H9 (cell line): ENCODE measurements around the gene KCNAB1. TPM values are rescaled to one million over a fixed set of nuclear protein-coding genes. Genes with fewer than 3 reads are reported as not detected.

ENCODE experiments used
- DNase-seq: peaks from one replicate; pipeline ENCODE4 v3.0.0-alpha.2; 2017
- H2AFZ ChIP-seq: one replicate; pipeline ENCODE4 v1.6.1; 2013; ENCODE audit warnings: mild to moderate bottlenecking, low read length, control low read depth, moderate library complexity
- H2AK5ac ChIP-seq: 2 replicates; pipeline ENCODE4 v1.6.1; 2013; ENCODE audit warnings: low read length, control low read depth, mixed read lengths; ENCODE audit not compliant: insufficient read length
- H2BK120ac ChIP-seq: one replicate; pipeline ENCODE4 v1.6.1; 2013; ENCODE audit warnings: low read depth, mild to moderate bottlenecking, low read length, control low read depth, inconsistent platforms; ENCODE audit not compliant: poor library complexity, severe bottlenecking
- H2BK12ac ChIP-seq: 2 replicates; pipeline ENCODE4 v1.6.1; 2013; ENCODE audit warnings: low read length, control low read depth, mixed read lengths, low read depth; ENCODE audit not compliant: insufficient read length
- H2BK15ac ChIP-seq: 2 replicates; pipeline ENCODE4 v1.6.1; 2013; ENCODE audit warnings: low read depth, low read length, control low read depth
- H2BK20ac ChIP-seq: one replicate; pipeline ENCODE4 v1.6.1; 2013; ENCODE audit warnings: low read depth, mild to moderate bottlenecking, low read length, control low read depth, inconsistent platforms; ENCODE audit not compliant: poor library complexity, severe bottlenecking
- H2BK5ac ChIP-seq: 2 replicates; pipeline ENCODE4 v1.6.1; 2013; ENCODE audit warnings: low read length, control low read depth, mixed read lengths; ENCODE audit not compliant: insufficient read length
- H3K14ac ChIP-seq: 2 replicates; pipeline ENCODE4 v1.6.1; 2013; ENCODE audit warnings: low read length, control low read depth; ENCODE audit not compliant: insufficient read depth
- H3K18ac ChIP-seq: 2 replicates; pipeline ENCODE4 v1.6.1; 2013; ENCODE audit warnings: low read depth, mild to moderate bottlenecking, mixed read lengths, low read length, control low read depth; ENCODE audit not compliant: insufficient read length
- H3K23ac ChIP-seq: 2 replicates; pipeline ENCODE4 v1.6.1; 2013; ENCODE audit warnings: low read length, control low read depth, mixed read lengths, low read depth; ENCODE audit not compliant: insufficient read length
- H3K23me2 ChIP-seq: 2 replicates; pipeline ENCODE4 v1.6.1; 2013; ENCODE audit warnings: low read depth, mild to moderate bottlenecking, mixed read lengths, low read length, control low read depth; ENCODE audit not compliant: insufficient read length, poor library complexity, severe bottlenecking
- H3K27ac ChIP-seq: 2 replicates; pipeline ENCODE4 v1.5.1; 2013; ENCODE audit warnings: low read length, control low read depth, mixed read lengths, low read depth; ENCODE audit not compliant: insufficient read length
- H3K27me3 ChIP-seq: 2 replicates; pipeline ENCODE4 v1.6.1; 2013; ENCODE audit warnings: low read length, control low read depth, inconsistent platforms; ENCODE audit not compliant: insufficient read depth
- H3K4ac ChIP-seq: 2 replicates; pipeline ENCODE4 v1.6.1; 2013; ENCODE audit warnings: low read depth, mild to moderate bottlenecking, control low read depth, inconsistent platforms, low read length, moderate library complexity
- H3K4me1 ChIP-seq: 2 replicates; pipeline ENCODE4 v1.6.1; 2013; ENCODE audit warnings: low read length, control low read depth, inconsistent platforms; ENCODE audit not compliant: insufficient read depth
- H3K4me2 ChIP-seq: 2 replicates; pipeline ENCODE4 v1.6.1; 2013; ENCODE audit warnings: low read length, control low read depth, mixed read lengths; ENCODE audit not compliant: insufficient read length, insufficient read depth
- H3K56ac ChIP-seq: 2 replicates; pipeline ENCODE4 v1.6.1; 2013; ENCODE audit warnings: low read depth, mild to moderate bottlenecking, mixed read lengths, low read length, control low read depth; ENCODE audit not compliant: insufficient read length
- H3K79me1 ChIP-seq: 2 replicates; pipeline ENCODE4 v1.6.1; 2013; ENCODE audit warnings: low read depth, mild to moderate bottlenecking, moderate library complexity, low read length, control low read depth, inconsistent platforms; ENCODE audit not compliant: insufficient read depth, poor library complexity, severe bottlenecking
- H3K79me2 ChIP-seq: 2 replicates; pipeline ENCODE4 v1.6.1; 2013; ENCODE audit warnings: low read length, control low read depth, inconsistent platforms; ENCODE audit not compliant: insufficient read depth
- H3K9ac ChIP-seq: 2 replicates; pipeline ENCODE4 v1.6.1; 2013; ENCODE audit warnings: low read length, control low read depth, mixed read lengths; ENCODE audit not compliant: insufficient read length; ENCODE audit errors: extremely low read depth
- H3K9me3 ChIP-seq: one replicate; pipeline ENCODE4 v1.6.1; 2013; ENCODE audit warnings: low read depth, low read length, inconsistent platforms; ENCODE audit not compliant: control insufficient read depth
- H3T11ph ChIP-seq: one replicate; pipeline ENCODE4 v1.6.1; 2013; ENCODE audit warnings: mild to moderate bottlenecking, low read length, control low read depth, inconsistent platforms
- H4K20me1 ChIP-seq: one replicate; pipeline ENCODE4 v1.6.1; 2013; ENCODE audit not compliant: control insufficient read depth, insufficient read length, insufficient read depth
- H4K5ac ChIP-seq: 2 replicates; pipeline ENCODE4 v1.6.1; 2013; ENCODE audit warnings: low read depth, mild to moderate bottlenecking, mixed read lengths, low read length, control low read depth; ENCODE audit not compliant: insufficient read length
- H4K8ac ChIP-seq: replicated peaks from 2 replicates; pipeline ENCODE4 v1.6.1; 2013; ENCODE audit warnings: low read length, control low read depth, mixed read lengths, low read depth; ENCODE audit not compliant: insufficient read length
- H4K91ac ChIP-seq: 2 replicates; pipeline ENCODE4 v1.6.1; 2013; ENCODE audit warnings: low read depth, mild to moderate bottlenecking, moderate library complexity, mixed read lengths, low read length, control low read depth; ENCODE audit not compliant: insufficient read length
- H3K27ac Mint-ChIP-seq, 3 experiments: 2 replicates in 2 of 3; 3 replicates in 1 of 3; pipeline ENCODE4 v1.8.0; 2020 to 2021; ENCODE audit warnings: mixed read lengths in 3 of 3, mild to moderate bottlenecking in 1 of 3, moderate library complexity in 1 of 3
- H3K27me3 Mint-ChIP-seq: 2 replicates; pipeline ENCODE4 v1.8.0; 2021; ENCODE audit warnings: low read depth, mild to moderate bottlenecking, moderate library complexity, mixed read lengths
- H3K36me3 Mint-ChIP-seq, 3 experiments: 2 replicates in 2 of 3; 3 replicates in 1 of 3; pipeline ENCODE4 v1.8.0; 2020 to 2021; ENCODE audit warnings: low read depth in 3 of 3, mixed read lengths in 3 of 3; ENCODE audit not compliant: insufficient read depth in 1 of 3
- H3K4me1 Mint-ChIP-seq, 2 experiments: 2 replicates each; pipeline ENCODE4 v1.8.0; 2020; ENCODE audit warnings: mixed read lengths in 2 of 2
- H3K4me3 Mint-ChIP-seq, 2 experiments: 2 replicates in 1 of 2; 3 replicates in 1 of 2; pipeline ENCODE4 v1.8.0; 2020 to 2021; ENCODE audit warnings: mild to moderate bottlenecking in 2 of 2, mixed read lengths in 2 of 2, moderate library complexity in 1 of 2
- H3K9me3 Mint-ChIP-seq, 2 experiments: 2 replicates in 1 of 2; 3 replicates in 1 of 2; pipeline ENCODE4 v1.8.0; 2020; ENCODE audit warnings: mild to moderate bottlenecking in 2 of 2, mixed read lengths in 2 of 2, moderate library complexity in 1 of 2
- CTCF ChIP-seq: fragments of 200-600 bp; sonication (generic); conservative IDR thresholded peaks from 3 replicates; pipeline ENCODE4 v1.8.0; 2021; ENCODE audit warnings: antibody characterized with exemption, mild to moderate bottlenecking
- WGBS: extraction: QIAGEN DNeasy Blood & Tissue Kit; methylation state at CpG from one replicate; pipeline ENCODE4 v1.1.7; 2013; ENCODE audit warnings: missing lambda C conversion rate, low lambda C conversion rate, mixed read lengths; ENCODE audit not compliant: insufficient read length; ENCODE audit errors: extremely low coverage; 5-methylcytosine and 5-hydroxymethylcytosine counted together
- total RNA-seq: library from RNA; stranded (reverse); gene quantifications from 2 replicates; pipeline ENCODE4 v1.2.1, GENCODE V29; 2021

Gene KCNAB1
- total RNA-seq, 1 experiment from 2014 or later: 3.7 TPM

GRCh38 chr3:156383441-156384025 lies 263.2 kb downstream of the KCNAB1 start:
- Histone ChIP-seq H3K23ac (no peak overlapping the region), H3K56ac (no peak overlapping the region), H2BK5ac (no peak overlapping the region), H2BK12ac (no peak overlapping the region), H2BK120ac (no peak overlapping the region), H3K4ac (no peak overlapping the region), H3T11ph (no peak overlapping the region), H3K79me1 (no peaks in the 10 kb centered on the region), H3K9me3 (no peaks in the 10 kb centered on the region), H3K14ac (no peak overlapping the region), H3K9ac (no peak overlapping the region), H4K91ac (no peak overlapping the region), H2BK15ac (no peak overlapping the region), H2BK20ac (no peak overlapping the region), H3K4me2 (no peak overlapping the region), H3K79me2 (no peaks in the 10 kb centered on the region), H4K20me1 (no peaks in the 10 kb centered on the region), H3K27ac (no peak overlapping the region), H4K8ac (no peak overlapping the region), H3K27me3 (no peaks in the 10 kb centered on the region), H3K23me2 (no peaks in the 10 kb centered on the region), H4K5ac (no peak overlapping the region), H2AFZ (no peak overlapping the region), H3K18ac (no peak overlapping the region), H3K4me1 (no peaks in the 10 kb centered on the region), H2AK5ac (no peak overlapping the region)
- no peak overlapping the region; a peak in 1 of 7 replicates for H3K27ac Mint-ChIP-seq
- WGBS: no CpG with 5 or more reads among the region's 6 CpGs
- no peak overlapping the region for H3K4me3 Mint-ChIP-seq
- DNase-seq: no peak
- no peaks in the 10 kb centered on the region for H3K9me3 Mint-ChIP-seq
- H3K36me3 Mint-ChIP-seq: no peaks in the 10 kb centered on the region
- H3K4me1 Mint-ChIP-seq: peaks cover 3% of the 10 kb centered on the region in 2 experiments; a peak in 1 of 4 replicates
- TF ChIP-seq CTCF: no peak
- H3K27me3 Mint-ChIP-seq: no peaks in the 10 kb centered on the region; the same call in none of the 2 replicates
